DOHH2 (cell line): ENCODE results near the gene SLC44A1.

Source experiments
- H3F3A ChIP-seq: fragments of 200-600 bp; sonication (generic), shearing (Covaris generic); 2 replicates; pipeline ENCODE4 v1.6.0; 2016; ENCODE audit warnings: antibody characterized with exemption, mild to moderate bottlenecking; ENCODE audit not compliant: control insufficient read depth, insufficient read depth
- H3K27ac ChIP-seq: fragments of 200-600 bp; sonication (generic); 2 replicates; pipeline ENCODE4 v1.5.1; 2014; ENCODE audit warnings: low read depth, mild to moderate bottlenecking, low read length, moderate library complexity
- H3K27me3 ChIP-seq: fragments of 200-600 bp; sonication (generic); 2 replicates; pipeline ENCODE4 v1.6.1; 2014; ENCODE audit warnings: mild to moderate bottlenecking, low read length, mixed read lengths; ENCODE audit not compliant: control insufficient read depth
- H3K36me3 ChIP-seq: fragments of 200-600 bp; sonication (generic); 2 replicates; pipeline ENCODE4 v1.6.1; 2014; ENCODE audit warnings: mild to moderate bottlenecking, low read length, moderate library complexity, mixed read lengths; ENCODE audit not compliant: control insufficient read depth
- H3K4me1 ChIP-seq: fragments of 200-600 bp; sonication (generic); 2 replicates; pipeline ENCODE4 v1.6.1; 2014; ENCODE audit warnings: mild to moderate bottlenecking, low read length, mixed read lengths; ENCODE audit not compliant: control insufficient read depth
- H3K4me2 ChIP-seq: fragments of 200-600 bp; sonication (generic); 2 replicates; pipeline ENCODE4 v1.6.0; 2014; ENCODE audit warnings: mild to moderate bottlenecking, low read length, moderate library complexity
- H3K4me3 ChIP-seq: fragments of 200-600 bp; sonication (generic); 2 replicates; pipeline ENCODE4 v1.5.1; 2014; ENCODE audit warnings: mild to moderate bottlenecking, low read length, mixed read lengths
- H3K79me2 ChIP-seq: fragments of 200-600 bp; sonication (generic); 2 replicates; pipeline ENCODE4 v1.6.1; 2014; ENCODE audit warnings: mild to moderate bottlenecking, low read length, mixed read lengths; ENCODE audit not compliant: control insufficient read depth
- H3K9me2 ChIP-seq: fragments of 200-600 bp; sonication (generic); replicated peaks from 2 replicates; pipeline ENCODE4 v1.6.1; 2014; ENCODE audit warnings: mild to moderate bottlenecking, low read length, mixed read lengths; ENCODE audit not compliant: control insufficient read depth
- H3K9me3 ChIP-seq: fragments of 200-600 bp; sonication (generic); 2 replicates; pipeline ENCODE4 v1.6.1; 2014; ENCODE audit warnings: antibody characterized with exemption, low read length, mixed read lengths; ENCODE audit not compliant: control insufficient read depth, insufficient read depth
- H4K20me1 ChIP-seq: fragments of 200-600 bp; sonication (generic); 2 replicates; pipeline ENCODE4 v1.6.0; 2014; ENCODE audit warnings: low read depth, mild to moderate bottlenecking, antibody characterized with exemption, low read length, moderate library complexity; ENCODE audit not compliant: control insufficient read depth, insufficient read depth
- EZH2phosphoT487 ChIP-seq: fragments of 200-600 bp; sonication (generic); IDR thresholded peaks from 2 replicates; pipeline ENCODE4 v1.6.1; 2017; ENCODE audit warnings: borderline replicate concordance, mild to moderate bottlenecking, antibody characterized with exemption, low read length, moderate library complexity, mixed read lengths
- TF ChIP-seq, protein P1 (sequence below): fragments of 200-600 bp; sonication (generic); IDR thresholded peaks from one replicate; pipeline ENCODE4 v1.5.1; 2014; ENCODE audit warnings: antibody characterized with exemption, mild to moderate bottlenecking, low read depth, low read length; ENCODE audit not compliant: poor library complexity, severe bottlenecking

SLC44A1 gene

DNA sequence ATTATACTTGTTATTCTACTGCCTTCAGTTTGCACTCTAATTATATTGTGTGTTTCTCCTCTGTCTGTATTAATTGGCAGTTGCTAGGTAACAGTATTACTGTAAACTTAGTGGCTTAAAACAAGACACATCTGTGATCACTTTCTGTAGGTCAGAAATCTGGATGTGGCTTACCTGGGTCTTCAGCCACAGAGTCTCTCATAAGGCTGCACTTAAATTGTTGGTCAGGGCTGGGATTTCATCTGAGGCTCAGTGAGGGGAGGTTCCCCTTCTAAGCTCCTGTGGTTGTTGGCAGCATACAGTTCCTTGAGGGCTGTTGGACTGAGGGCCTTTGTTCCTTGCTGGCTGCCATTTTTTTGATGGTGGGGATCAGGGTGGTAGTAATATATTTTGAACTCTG is 68.8 kb downstream of the SLC44A1 start:
- no peak overlapping the region for H3K4me3 ChIP-seq
- H3K27me3 ChIP-seq: no peaks in the 10 kb centered on the region
- H3K27ac ChIP-seq: no peak overlapping the region
- no peaks in the 10 kb centered on the region for H3K79me2 ChIP-seq
- peaks cover 3% of the 10 kb centered on the region; the same call in 1 of the 2 replicates for H3K36me3 ChIP-seq
- no peaks in the 10 kb centered on the region for H3K9me3 ChIP-seq
- H3K9me2 ChIP-seq: no peaks in the 10 kb centered on the region
- peaks cover 5% of the 10 kb centered on the region; the same call in 1 of the 2 replicates for H3K4me1 ChIP-seq
- no peaks in the 10 kb centered on the region for H3F3A ChIP-seq
- H3K4me2 ChIP-seq: no peak overlapping the region
- TF ChIP-seq EZH2phosphoT487: no peak
- TF ChIP-seq, protein P1, sequence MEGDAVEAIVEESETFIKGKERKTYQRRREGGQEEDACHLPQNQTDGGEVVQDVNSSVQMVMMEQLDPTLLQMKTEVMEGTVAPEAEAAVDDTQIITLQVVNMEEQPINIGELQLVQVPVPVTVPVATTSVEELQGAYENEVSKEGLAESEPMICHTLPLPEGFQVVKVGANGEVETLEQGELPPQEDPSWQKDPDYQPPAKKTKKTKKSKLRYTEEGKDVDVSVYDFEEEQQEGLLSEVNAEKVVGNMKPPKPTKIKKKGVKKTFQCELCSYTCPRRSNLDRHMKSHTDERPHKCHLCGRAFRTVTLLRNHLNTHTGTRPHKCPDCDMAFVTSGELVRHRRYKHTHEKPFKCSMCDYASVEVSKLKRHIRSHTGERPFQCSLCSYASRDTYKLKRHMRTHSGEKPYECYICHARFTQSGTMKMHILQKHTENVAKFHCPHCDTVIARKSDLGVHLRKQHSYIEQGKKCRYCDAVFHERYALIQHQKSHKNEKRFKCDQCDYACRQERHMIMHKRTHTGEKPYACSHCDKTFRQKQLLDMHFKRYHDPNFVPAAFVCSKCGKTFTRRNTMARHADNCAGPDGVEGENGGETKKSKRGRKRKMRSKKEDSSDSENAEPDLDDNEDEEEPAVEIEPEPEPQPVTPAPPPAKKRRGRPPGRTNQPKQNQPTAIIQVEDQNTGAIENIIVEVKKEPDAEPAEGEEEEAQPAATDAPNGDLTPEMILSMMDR: no peak
- H4K20me1 ChIP-seq: no peaks in the 10 kb centered on the region

DNA sequence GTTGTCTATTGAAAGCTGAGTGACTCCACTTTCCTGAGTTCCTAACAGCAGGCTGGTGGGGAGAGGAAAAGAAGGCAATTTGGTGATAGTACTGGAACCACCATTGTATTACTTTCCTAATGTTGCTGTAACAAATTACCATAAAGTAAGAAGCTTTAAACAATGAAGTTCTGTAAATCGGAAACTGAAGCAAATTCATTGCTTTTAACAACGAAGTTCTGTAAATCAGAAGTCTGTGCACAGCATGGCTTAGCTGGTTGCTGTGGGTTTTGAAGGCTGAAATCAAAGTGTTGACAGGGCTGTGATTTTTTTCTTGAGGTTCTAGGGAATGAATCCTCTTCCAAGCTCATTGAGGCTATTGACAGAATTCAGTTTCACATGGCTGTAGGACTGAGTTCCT is 72.3 kb downstream of the SLC44A1 start:
- Histone ChIP-seq H3K4me2 (no peak overlapping the region), H3K79me2 (no peaks in the 10 kb centered on the region), H3K27ac (no peak overlapping the region), H3K4me3 (no peak overlapping the region), H3K9me2 (no peaks in the 10 kb centered on the region), H3K4me1 (peaks cover 12% of the 10 kb centered on the region), H3K36me3 (peaks cover 3% of the 10 kb centered on the region; the same call in 1 of the 2 replicates), H4K20me1 (no peaks in the 10 kb centered on the region), H3K27me3 (no peaks in the 10 kb centered on the region), H3F3A (no peaks in the 10 kb centered on the region), H3K9me3 (no peaks in the 10 kb centered on the region)
- TF ChIP-seq EZH2phosphoT487: no peak
- TF ChIP-seq, protein P1: no peak

DNA sequence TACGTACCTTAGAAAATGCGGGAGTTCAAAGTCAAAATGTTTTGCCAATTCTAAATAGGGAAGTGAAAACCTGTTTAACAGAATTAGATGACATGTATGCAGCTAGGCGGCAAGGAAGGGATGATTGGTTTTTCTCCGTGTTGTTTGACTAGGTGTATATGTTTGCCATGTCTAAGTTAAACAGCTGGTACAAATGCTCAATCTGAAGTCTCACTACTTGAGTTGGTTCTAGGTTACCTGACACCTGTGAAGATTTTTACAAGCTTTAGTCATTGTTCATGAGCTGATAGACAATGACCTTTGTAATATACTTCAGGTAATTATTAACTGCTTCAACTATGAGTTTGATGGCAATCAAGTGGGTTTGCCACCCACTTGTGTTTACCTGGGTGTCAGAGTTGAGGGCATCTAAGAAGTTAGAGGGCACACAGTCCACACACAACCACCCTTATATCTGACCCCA is 74.3 kb downstream of the SLC44A1 start:
- H3K27me3 ChIP-seq: no peaks in the 10 kb centered on the region
- no peak overlapping the region for H3K4me2 ChIP-seq
- H3K27ac ChIP-seq: no peak overlapping the region
- peaks cover 3% of the 10 kb centered on the region; the same call in 1 of the 2 replicates for H3K36me3 ChIP-seq
- H3K9me3 ChIP-seq: no peaks in the 10 kb centered on the region
- no peak overlapping the region for H3K4me3 ChIP-seq
- H3K4me1 ChIP-seq: peaks cover 12% of the 10 kb centered on the region
- no peaks in the 10 kb centered on the region for H3F3A ChIP-seq
- H4K20me1 ChIP-seq: no peaks in the 10 kb centered on the region
- H3K79me2 ChIP-seq: no peaks in the 10 kb centered on the region
- no peaks in the 10 kb centered on the region for H3K9me2 ChIP-seq
- TF ChIP-seq, protein P1: no peak
- no peak for TF ChIP-seq EZH2phosphoT487
